HUES6 (cell line): Measurements from ENCODE around the gene KCNS3.

ENCODE experiments used
- H3K27ac ChIP-seq: 2 replicates; pipeline ENCODE4 v1.7.0; 2013; ENCODE audit warnings: low read depth, mild to moderate bottlenecking, low read length, inconsistent platforms
- H3K27me3 ChIP-seq: 2 replicates; pipeline ENCODE4 v1.6.1; 2013; ENCODE audit warnings: low read length; ENCODE audit not compliant: control insufficient read depth, insufficient read depth
- H3K36me3 ChIP-seq: 2 replicates; pipeline ENCODE4 v1.6.1; 2013; ENCODE audit warnings: low read length; ENCODE audit not compliant: control insufficient read depth, insufficient read depth
- H3K4me1 ChIP-seq: 2 replicates; pipeline ENCODE4 v1.6.1; 2013; ENCODE audit warnings: low read length; ENCODE audit not compliant: control insufficient read depth, insufficient read depth
- H3K4me3 ChIP-seq: 2 replicates; pipeline ENCODE4 v1.5.1; 2013; ENCODE audit warnings: low read depth, low read length
- H3K9ac ChIP-seq: one replicate; pipeline ENCODE4 v1.6.1; 2013; ENCODE audit warnings: mild to moderate bottlenecking, low read length
- H3K9me3 ChIP-seq: 2 replicates; pipeline ENCODE4 v1.6.1; 2013; ENCODE audit warnings: low read depth, low read length; ENCODE audit not compliant: control insufficient read depth, insufficient read depth

The KCNS3 gene

DNA sequence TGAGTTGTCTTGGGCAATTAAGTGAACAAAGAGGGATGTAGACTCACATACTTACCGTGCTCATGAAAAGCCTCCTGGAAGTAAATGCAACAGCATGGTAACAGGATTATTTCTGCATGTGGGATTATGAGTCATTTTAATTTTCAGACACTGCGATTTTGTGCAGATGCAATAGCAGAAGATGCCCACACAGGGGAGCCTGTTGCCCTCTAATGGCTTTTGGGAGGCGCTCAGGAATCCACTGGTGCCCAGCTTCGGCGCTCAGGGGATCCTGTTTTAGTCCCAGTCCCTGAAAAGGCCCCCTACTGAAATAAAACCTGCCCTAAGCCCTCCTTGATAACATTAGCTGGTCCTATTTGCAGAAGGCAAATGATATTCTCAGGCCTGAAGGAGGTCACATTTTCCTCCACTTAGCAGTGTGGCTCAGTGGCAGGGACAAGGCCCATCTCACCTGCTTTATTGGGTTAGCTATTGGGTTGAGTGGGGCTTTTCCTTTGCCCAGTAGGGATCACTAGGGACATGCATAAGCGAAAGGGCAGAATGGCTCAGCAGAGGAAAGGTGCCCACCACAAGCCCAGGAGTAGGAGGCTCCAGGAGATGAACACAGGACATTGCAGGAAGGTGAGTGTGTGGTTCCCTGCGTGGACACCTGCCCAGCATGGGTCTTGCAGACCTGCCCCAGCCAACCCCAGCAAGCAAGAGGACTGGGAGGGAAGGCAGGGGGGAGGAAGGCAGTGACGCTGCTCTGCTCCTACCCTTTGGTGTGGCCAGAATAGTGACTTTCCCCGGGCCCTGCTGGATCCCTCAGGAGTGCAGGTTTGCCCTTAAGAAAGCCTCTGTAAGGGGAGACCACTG lies 26.5 kb upstream of the KCNS3 start:
- Histone ChIP-seq H3K27ac (no peak overlapping the region), H3K9ac (no peak overlapping the region), H3K4me3 (no peak overlapping the region), H3K36me3 (no peaks in the 10 kb centered on the region), H3K27me3 (no peaks in the 10 kb centered on the region; the same call in 1 of the 2 replicates), H3K4me1 (no peaks in the 10 kb centered on the region), H3K9me3 (no peaks in the 10 kb centered on the region)

DNA sequence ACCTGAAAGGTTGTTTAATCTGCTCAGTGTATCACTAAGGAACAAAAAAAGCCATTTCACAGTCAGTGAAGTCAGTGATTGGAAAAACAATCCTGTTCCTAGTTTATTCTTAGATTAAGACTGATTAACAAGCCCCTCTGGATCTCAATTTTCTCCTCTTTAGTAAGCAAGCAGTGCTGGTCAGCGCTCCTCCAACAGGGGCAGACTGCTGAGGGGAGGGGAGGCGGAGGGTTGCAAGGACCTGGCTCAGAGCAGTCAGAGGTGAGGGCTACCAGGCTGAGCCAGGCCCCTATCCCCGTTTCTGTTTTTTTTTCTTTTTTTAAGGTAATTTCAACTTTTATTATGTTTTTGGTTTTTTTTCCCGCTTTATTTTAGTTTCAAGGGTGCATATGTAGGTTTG lies 24.7 kb upstream of the KCNS3 start:
- H3K27ac ChIP-seq: no peak overlapping the region
- H3K27me3 ChIP-seq: no peaks in the 10 kb centered on the region; the same call in 1 of the 2 replicates
- no peaks in the 10 kb centered on the region for H3K9me3 ChIP-seq
- no peaks in the 10 kb centered on the region for H3K36me3 ChIP-seq
- no peak overlapping the region for H3K4me3 ChIP-seq
- no peak overlapping the region for H3K9ac ChIP-seq
- no peaks in the 10 kb centered on the region; the same call in 1 of the 2 replicates for H3K4me1 ChIP-seq

DNA sequence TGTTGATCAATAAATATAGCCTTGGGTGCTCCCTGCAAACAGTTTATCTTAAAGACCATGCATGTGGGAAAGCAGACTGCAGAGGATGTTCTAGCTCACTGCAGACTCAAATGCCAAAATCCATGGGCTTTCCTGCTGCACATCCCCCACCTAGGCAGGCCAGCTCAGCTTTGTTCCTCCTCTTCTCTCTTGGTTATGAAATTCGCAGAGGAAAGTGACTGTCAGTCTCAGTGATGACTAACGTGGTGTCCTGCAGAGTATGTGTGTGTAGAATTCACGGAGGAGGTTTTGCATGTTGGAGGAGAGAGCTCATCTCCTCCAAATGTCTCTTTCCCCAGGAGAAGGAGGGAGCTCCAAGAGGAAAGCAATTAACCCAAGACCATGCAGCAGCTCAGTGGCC lies 21.4 kb upstream of the KCNS3 start:
- Histone ChIP-seq H3K36me3 (no peaks in the 10 kb centered on the region), H3K9ac (no peak overlapping the region), H3K9me3 (no peaks in the 10 kb centered on the region), H3K4me1 (no peaks in the 10 kb centered on the region; the same call in 1 of the 2 replicates), H3K27ac (no peak overlapping the region), H3K27me3 (no peaks in the 10 kb centered on the region; the same call in 1 of the 2 replicates), H3K4me3 (no peak overlapping the region)

DNA sequence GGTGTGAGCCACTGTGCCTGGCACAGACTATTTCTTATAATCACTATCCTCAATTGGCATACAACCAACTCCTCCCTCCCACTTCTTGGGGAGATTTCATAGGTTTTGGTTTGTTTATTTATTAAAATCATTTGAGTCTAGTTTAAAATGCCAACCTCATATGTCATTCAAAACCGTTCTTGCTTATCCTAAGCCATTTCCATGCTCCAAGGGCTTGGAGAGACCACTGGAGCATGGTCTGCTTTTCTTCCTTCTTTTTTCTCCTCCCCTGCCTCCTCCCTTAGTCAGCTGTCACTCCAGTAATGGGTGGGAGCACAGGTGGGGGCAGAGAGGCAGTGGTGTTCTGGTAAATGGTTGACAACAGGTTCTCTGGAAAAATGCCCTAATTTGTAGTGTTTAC lies 20.4 kb upstream of the KCNS3 start:
- Histone ChIP-seq H3K9me3 (no peaks in the 10 kb centered on the region), H3K9ac (no peak overlapping the region), H3K36me3 (no peaks in the 10 kb centered on the region), H3K4me3 (no peak overlapping the region), H3K27me3 (no peaks in the 10 kb centered on the region), H3K4me1 (no peaks in the 10 kb centered on the region; the same call in 1 of the 2 replicates), H3K27ac (no peak overlapping the region)

DNA sequence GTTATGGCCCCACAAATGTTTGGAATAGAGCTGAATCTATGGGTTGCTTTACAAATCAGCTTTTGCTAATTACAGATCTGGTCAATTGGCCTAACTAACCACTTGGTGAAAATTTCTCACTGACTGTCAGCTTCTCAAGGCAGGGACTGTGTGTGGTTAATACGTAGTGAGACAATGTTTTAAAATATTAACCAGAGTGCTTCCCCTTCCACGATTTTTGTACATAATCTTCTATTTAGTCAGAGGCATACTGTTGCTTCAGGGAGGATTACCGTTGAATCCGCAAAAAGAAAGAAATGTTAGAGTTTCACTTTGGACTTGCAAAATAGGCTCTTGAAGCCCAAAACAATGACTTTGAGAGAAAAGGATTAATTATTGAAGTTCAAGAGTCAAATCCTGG lies 14.9 kb upstream of the KCNS3 start:
- no peak overlapping the region for H3K27ac ChIP-seq
- H3K36me3 ChIP-seq: no peaks in the 10 kb centered on the region
- H3K9me3 ChIP-seq: no peaks in the 10 kb centered on the region
- H3K27me3 ChIP-seq: no peaks in the 10 kb centered on the region
- no peak overlapping the region for H3K9ac ChIP-seq
- H3K4me3 ChIP-seq: no peak overlapping the region
- no peaks in the 10 kb centered on the region for H3K4me1 ChIP-seq

DNA sequence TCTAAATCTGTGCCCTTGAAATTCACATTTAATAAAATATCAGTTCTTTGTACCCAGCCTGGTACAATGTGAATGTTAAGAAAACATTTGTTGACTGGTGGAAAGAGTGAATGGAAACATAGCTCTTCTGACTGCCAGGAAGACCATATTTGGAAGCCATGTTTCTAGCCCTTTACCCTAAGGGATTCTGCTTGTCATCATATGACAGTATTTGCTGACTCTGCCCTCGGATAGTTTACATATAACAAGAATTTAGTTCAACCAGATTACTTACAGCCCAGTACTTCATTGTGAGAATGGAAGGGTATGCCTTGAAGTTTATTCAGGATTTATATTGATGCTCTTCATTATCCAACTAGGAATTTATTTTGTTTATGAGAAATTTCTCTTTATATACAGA lies 13.8 kb upstream of the KCNS3 start:
- no peaks in the 10 kb centered on the region for H3K9me3 ChIP-seq
- no peaks in the 10 kb centered on the region for H3K4me1 ChIP-seq
- no peaks in the 10 kb centered on the region for H3K36me3 ChIP-seq
- H3K27ac ChIP-seq: no peak overlapping the region
- H3K27me3 ChIP-seq: no peaks in the 10 kb centered on the region
- H3K9ac ChIP-seq: no peak overlapping the region
- H3K4me3 ChIP-seq: no peak overlapping the region

DNA sequence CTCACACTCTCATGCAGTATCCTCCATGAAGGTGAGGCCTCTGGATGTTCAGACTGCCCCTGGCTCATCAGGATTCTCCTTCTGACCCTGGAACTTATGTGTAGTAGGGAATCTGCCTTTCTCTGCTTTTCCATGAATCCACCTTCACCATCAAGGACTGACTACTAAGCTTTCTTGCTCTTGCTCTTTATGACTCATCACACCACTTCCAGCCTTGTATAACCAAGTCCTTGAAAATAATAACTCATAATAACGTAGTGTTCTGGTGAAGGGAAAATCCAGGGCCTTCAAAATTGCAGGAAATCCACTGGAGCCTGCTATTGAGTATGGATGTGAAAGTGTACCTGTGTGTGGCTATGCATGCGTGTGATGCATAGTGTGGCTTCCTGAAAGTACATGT lies 11.3 kb upstream of the KCNS3 start:
- H3K27ac ChIP-seq: no peak overlapping the region
- H3K4me1 ChIP-seq: no peaks in the 10 kb centered on the region
- H3K4me3 ChIP-seq: no peak overlapping the region
- no peak overlapping the region for H3K9ac ChIP-seq
- no peaks in the 10 kb centered on the region for H3K9me3 ChIP-seq
- no peaks in the 10 kb centered on the region for H3K36me3 ChIP-seq
- H3K27me3 ChIP-seq: no peaks in the 10 kb centered on the region

DNA sequence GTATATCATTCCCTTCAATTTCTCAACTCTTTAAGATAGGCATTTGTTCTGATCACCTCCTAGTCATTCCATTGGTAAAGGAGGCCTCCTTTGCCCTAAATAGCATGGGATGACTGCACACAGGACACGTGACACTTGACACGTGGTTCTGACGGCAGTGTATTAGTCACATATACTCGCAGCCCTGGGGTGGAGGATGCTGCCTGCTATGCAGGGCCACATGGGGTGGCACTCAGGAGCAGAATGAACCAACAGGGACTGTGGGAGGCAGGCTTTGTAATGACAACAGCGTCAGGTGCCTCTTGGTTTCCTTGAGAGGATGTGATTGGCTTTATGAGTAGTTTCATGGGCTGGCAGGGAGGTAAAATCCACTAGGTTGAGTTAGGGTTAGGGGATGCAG lies 9.3 kb upstream of the KCNS3 start:
- H3K27ac ChIP-seq: no peak overlapping the region
- H3K9me3 ChIP-seq: no peaks in the 10 kb centered on the region
- no peak overlapping the region for H3K9ac ChIP-seq
- H3K4me1 ChIP-seq: no peaks in the 10 kb centered on the region
- H3K36me3 ChIP-seq: no peaks in the 10 kb centered on the region
- H3K27me3 ChIP-seq: peaks cover 16% of the 10 kb centered on the region; the same call in 1 of the 2 replicates
- no peak overlapping the region for H3K4me3 ChIP-seq

DNA sequence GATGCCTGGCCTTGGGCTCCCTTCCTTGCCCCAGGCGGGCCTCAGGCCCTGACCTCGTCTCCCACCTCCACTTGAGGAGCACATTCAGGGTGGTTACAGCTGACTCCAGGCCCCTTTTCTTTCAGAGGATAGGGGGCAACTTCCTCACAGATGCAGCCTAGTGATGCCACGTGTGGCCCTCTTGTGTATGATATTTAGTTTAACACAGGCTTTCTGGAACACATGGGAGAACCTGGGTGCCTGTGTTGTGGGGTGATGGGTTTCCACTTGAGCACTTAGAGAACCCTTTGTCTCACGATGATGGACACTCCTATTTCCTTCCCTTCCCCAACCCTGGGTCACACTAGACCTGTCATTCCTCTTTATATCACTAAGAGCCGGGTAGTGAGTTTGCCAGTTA lies 6.8 kb upstream of the KCNS3 start:
- no peak overlapping the region for H3K4me3 ChIP-seq
- no peaks in the 10 kb centered on the region for H3K9me3 ChIP-seq
- no peaks in the 10 kb centered on the region for H3K4me1 ChIP-seq
- no peak overlapping the region for H3K27ac ChIP-seq
- H3K36me3 ChIP-seq: no peaks in the 10 kb centered on the region
- no peak overlapping the region for H3K9ac ChIP-seq
- H3K27me3 ChIP-seq: peaks cover 35% of the 10 kb centered on the region

DNA sequence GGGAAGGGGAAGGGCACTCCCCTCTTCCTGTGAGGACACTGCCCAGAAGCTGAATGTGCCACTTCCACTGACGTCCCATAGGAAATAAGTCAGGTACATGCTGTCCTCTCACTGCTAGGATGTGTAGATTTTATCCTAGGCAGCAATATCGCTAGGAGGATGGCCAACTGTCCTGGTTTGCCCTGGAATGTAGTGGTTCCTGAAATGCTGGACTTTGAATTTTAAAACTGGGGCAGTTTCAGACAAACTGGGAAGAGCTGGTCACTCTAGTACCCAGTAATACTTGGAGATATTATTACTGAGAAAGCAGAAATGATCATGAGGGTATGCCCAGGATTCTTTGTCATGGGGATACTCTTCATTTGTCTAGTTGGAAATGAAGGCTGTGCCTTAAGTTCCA lies 5.4 kb upstream of the KCNS3 start:
- no peaks in the 10 kb centered on the region for H3K9me3 ChIP-seq

DNA sequence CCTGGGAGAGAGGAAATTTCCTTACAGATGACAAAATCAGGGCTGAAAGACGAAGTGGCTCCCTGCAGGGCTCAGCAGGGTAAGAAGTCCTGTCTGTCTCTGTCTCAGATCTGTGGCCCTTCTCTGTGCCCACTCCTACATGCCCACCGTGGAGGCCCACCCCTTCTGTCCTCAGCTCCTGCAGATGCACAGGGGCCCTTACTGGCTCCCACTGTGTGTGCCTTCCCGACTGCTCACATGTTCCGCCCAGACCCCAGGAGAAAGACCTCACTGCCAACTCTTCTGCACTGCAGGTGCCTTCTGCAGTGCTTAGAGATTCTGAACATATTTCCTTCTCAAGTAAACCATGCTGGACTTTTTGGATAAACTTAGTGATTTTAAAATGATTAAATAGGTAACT lies 1.9 kb upstream of the KCNS3 start:
- Histone ChIP-seq H3K9ac (no peak overlapping the region), H3K27me3 (peaks cover 75% of the 10 kb centered on the region), H3K4me1 (peaks cover 18% of the 10 kb centered on the region), H3K36me3 (no peaks in the 10 kb centered on the region), H3K27ac (no peak overlapping the region), H3K4me3 (no peak overlapping the region), H3K9me3 (no peaks in the 10 kb centered on the region)

More for the DNA sequence above, 5.4 kb upstream of the KCNS3 start:
- Histone ChIP-seq H3K36me3 (no peaks in the 10 kb centered on the region), H3K4me3 (no peak overlapping the region), H3K27me3 (peaks cover 49% of the 10 kb centered on the region), H3K27ac (no peak overlapping the region), H3K9ac (no peak overlapping the region), H3K4me1 (peaks cover 4% of the 10 kb centered on the region; the same call in 1 of the 2 replicates)
